ENCODE results near the gene SNX25.

- TF ChIP-seq CTCF (conservative IDR thresholded peaks at IDR 0.05 in 1 of 2, IDR thresholded peaks at IDR 0.05 in 1 of 2; ENCODE audit: low read depth in 1 of 2, low read length in 2 of 2) (no peak), EZH2 (IDR thresholded peaks at IDR 0.05; ENCODE audit: low read length, missing control alignments) (no peak)
Measured at GRCh38 chr4:185165605-185166063, 43.8 kb upstream of the SNX25 start.
